ENCODE results near the gene TRIM15. TPM values are rescaled to one million over a fixed set of nuclear protein-coding genes. Genes with fewer than 3 reads are reported as not detected.

Gene TRIM15
- total RNA-seq, 4 donors from 2014 or later, result not detected

DNA sequence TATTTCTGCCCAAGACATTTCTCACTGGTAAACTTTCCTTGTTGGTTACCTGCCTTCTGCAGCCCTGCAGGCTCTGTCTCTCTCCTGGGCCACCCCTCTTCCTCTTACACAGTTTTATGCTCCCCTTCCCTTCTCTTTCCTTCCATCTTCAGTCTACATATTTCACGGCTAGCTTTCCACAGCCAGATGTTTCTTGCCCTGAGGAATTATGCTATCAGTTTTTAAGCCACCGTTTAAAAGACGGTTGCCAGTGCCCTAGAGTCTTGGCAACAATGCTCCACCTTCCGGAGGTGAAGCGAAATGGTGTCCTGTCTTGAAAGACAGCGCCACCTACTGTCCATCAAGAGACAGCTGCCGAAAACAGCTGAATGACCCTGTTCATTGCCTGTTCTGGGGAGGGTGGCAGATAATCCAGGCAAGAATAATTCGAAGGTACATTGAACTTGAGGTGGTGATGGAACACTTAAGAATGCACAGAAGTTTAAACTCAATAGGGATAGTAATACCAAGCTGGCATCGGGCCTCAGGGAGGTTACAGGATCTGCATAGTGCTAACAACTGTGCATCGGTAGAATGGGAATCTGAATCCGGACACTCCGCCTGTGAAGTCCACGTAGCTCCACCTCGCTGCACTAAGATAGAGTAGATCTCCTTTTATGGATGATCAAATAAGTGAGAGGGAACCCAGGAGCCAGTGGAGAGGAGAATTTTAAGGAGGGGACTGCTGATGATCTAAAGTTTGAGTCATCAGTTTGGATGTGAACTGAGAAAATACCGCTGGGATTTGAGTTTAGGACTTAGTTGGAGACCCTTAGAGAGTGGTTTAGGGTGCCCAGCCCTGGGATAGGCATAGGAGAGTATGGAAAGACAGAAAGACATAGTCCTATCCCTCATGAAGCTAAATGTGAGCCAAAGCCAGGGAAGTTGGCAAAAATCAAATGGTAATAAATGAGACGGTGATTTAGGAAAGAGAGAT lies 32.2 kb upstream of the TRIM15 start:
- no peak overlapping the region for H3K4me3 ChIP-seq (replicated peaks in 1 of 3)
- intact Hi-C loops (cut with DNase I), result loop anchor here (2.0 kb wide), 1 partner anchor 26 kb away; no protein-coding TSS in a partner anchor
- TF ChIP-seq POLR2A (IDR thresholded peaks at IDR 0.05) (no peak), CTCF (IDR thresholded peaks at IDR 0.05) (peak; percentile 77 to 99 (median 96))
- no peak overlapping the region for H3K27ac ChIP-seq
- peak; percentile 74 to 77 for DNase-seq
- H3K36me3 ChIP-seq, result no peaks in the 10 kb centered on the region
- H3K4me1 ChIP-seq, result peaks cover 13 to 21% of the 10 kb centered on the region in 2 donors
- no peaks in the 10 kb centered on the region for H3K9me3 ChIP-seq
- WGBS, 2 donors, result 27 to 30% methylated on average over 16 of the region's 16 CpGs
- H3K27me3 ChIP-seq, result no peaks in the 10 kb centered on the region

- 62 to 80% methylated on average over 2 of the region's 2 CpGs for WGBS, 2 donors
- H3K27ac ChIP-seq, result no peak overlapping the region
- TF ChIP-seq CTCF (IDR thresholded peaks at IDR 0.05) (no peak), POLR2A (IDR thresholded peaks at IDR 0.05) (no peak)
- H3K36me3 ChIP-seq, result no peaks in the 10 kb centered on the region
- H3K27me3 ChIP-seq, result no peaks in the 10 kb centered on the region
- peaks cover 13 to 21% of the 10 kb centered on the region in 2 donors for H3K4me1 ChIP-seq
- no peaks in the 10 kb centered on the region for H3K9me3 ChIP-seq
- intact Hi-C loops (cut with DNase I), result loop anchor here (2.0 kb wide), 1 partner anchor 27 kb away; no protein-coding TSS in a partner anchor
- no peak for DNase-seq
- no peak overlapping the region for H3K4me3 ChIP-seq (replicated peaks in 1 of 3)
Measured at GRCh38 chr6:30131947-30132497, 31.3 kb upstream of the TRIM15 start.

GRCh38 chr6:30135147-30135546 lies 28.2 kb upstream of the TRIM15 start:
- TF ChIP-seq POLR2A (IDR thresholded peaks at IDR 0.05) (no peak), CTCF (IDR thresholded peaks at IDR 0.05) (no peak)
- H3K27me3 ChIP-seq, result no peaks in the 10 kb centered on the region
- no peak overlapping the region for H3K4me3 ChIP-seq (replicated peaks in 1 of 3)
- H3K27ac ChIP-seq, result no peak overlapping the region
- no peaks in the 10 kb centered on the region for H3K36me3 ChIP-seq
- no peaks in the 10 kb centered on the region for H3K9me3 ChIP-seq
- intact Hi-C loops (cut with DNase I), result no loop called here
- peaks cover 3 to 7% of the 10 kb centered on the region in 2 donors for H3K4me1 ChIP-seq
- WGBS, 2 donors, result 85 to 86% methylated on average over 2 of the region's 2 CpGs
- no peak for DNase-seq

GRCh38 chr6:30135757-30136156 lies 27.6 kb upstream of the TRIM15 start, which contains the start of gene TRIM40:
TRIM40 (plus strand) TSS chr6:30136140; CDS start chr6:30137037, 897 bp downstream.
- intact Hi-C loops (cut with DNase I), result no loop called here
- 71 to 77% methylated on average over 4 of the region's 4 CpGs for WGBS, 2 donors
- DNase-seq, result no peak
- no peaks in the 10 kb centered on the region for H3K27me3 ChIP-seq
- no peak for TF ChIP-seq CTCF (IDR thresholded peaks at IDR 0.05)
- peaks cover 0 to 2% of the 10 kb centered on the region in 2 donors for H3K4me1 ChIP-seq
- no peaks in the 10 kb centered on the region for H3K36me3 ChIP-seq
- H3K4me3 ChIP-seq (replicated peaks in 1 of 3), result no peak within 1 kb of the TSS
- no peak within 1 kb of the TSS for H3K27ac ChIP-seq
- H3K9me3 ChIP-seq, result no peaks in the 10 kb centered on the region
